Heart right ventricle (tissue), 16 donors: Measurements from ENCODE around the gene SASH1. TPM values are rescaled to one million over a fixed set of nuclear protein-coding genes. Genes with fewer than 3 reads are reported as not detected.
A peak's percentile ranks its signal among the peaks of the same experiment; 100 is the strongest.

Source experiments
- ATAC-seq, 8 donors: fragments of 200-7000 bp; cut with Tn5 transposase; one replicate each; pipeline ENCODE4 v1.9.1; 2020; ENCODE audit warnings: mild to moderate bottlenecking in 8 of 8, moderate library complexity in 8 of 8, moderate number of reproducible peaks in 1 of 8
- DNase-seq, 2 donors: peaks; one replicate each; pipeline ENCODE4 v3.0.0-alpha.2; 2020
- H3K27ac ChIP-seq, 10 donors: fragments of 200-600 bp; sonication (generic) in 2 of 10; one replicate each; pipeline versions ENCODE4 v1.5.0 to v1.8.0; 2020 to 2022; ENCODE audit warnings: mild to moderate bottlenecking in 3 of 10
- H3K27me3 ChIP-seq, 7 donors: fragments of 200-600 bp; one replicate each; pipeline ENCODE4 v1.8.0; 2021 to 2022; ENCODE audit warnings: mild to moderate bottlenecking in 2 of 7
- H3K36me3 ChIP-seq, 9 donors: fragments of 200-600 bp; sonication (generic) in 1 of 9; one replicate each; pipeline versions ENCODE4 v1.5.0 to v1.8.0; 2020 to 2022; ENCODE audit warnings: mild to moderate bottlenecking in 2 of 9
- H3K4me1 ChIP-seq, 9 donors: fragments of 200-600 bp; sonication (generic) in 1 of 9; one replicate each; pipeline versions ENCODE4 v1.5.0 to v1.8.0; 2020 to 2022; ENCODE audit warnings: mild to moderate bottlenecking in 4 of 9
- H3K4me3 ChIP-seq, 10 donors: fragments of 200-600 bp; sonication (generic) in 2 of 10; one replicate each; pipeline versions ENCODE4 v1.5.0 to v1.8.0; 2020 to 2022; ENCODE audit warnings: mild to moderate bottlenecking in 7 of 10, moderate library complexity in 2 of 10
- H3K9me3 ChIP-seq, 11 donors: fragments of 200-600 bp in 10 of 11; sonication (generic) in 2 of 11; one replicate each; pipeline versions ENCODE4 v1.5.0 to v1.8.0; 2013 to 2022; ENCODE audit warnings: mild to moderate bottlenecking in 2 of 11, control low read depth in 1 of 11, moderate library complexity in 1 of 11
- WGBS, 2 donors: extraction: QIAGEN DNeasy Blood & Tissue Kit; methylation state at CpG; one replicate each; pipeline ENCODE4 v1.1.7; 2013; ENCODE audit warnings: inconsistent platforms in 1 of 2; 5-methylcytosine and 5-hydroxymethylcytosine counted together
- intact Hi-C, 10 donors: fragments of 100-400 bp; cut with DNase I; formaldehyde crosslinking; loops; one replicate each; pipeline versions ENCODE4 v1.11.1 to v1.14.2; 2022
- polyA plus RNA-seq, 2 donors: library from polyadenylated mRNA; stranded (reverse); fragments of 200-250 nt; gene quantifications; one replicate each; pipeline ENCODE4 v1.2.3, GENCODE V29; 2013
- total RNA-seq, 10 donors: library from RNA; stranded (reverse); fragmentation: NEBNext Ultra II Directional in 3 of 10; extraction: Animal tissue kit (Norgen Biotek cat#: 25700) in 3 of 10; gene quantifications; one replicate each; pipeline versions ENCODE4 v1.2.1 to v1.2.4, GENCODE V29; 2021 to 2023
- TF ChIP-seq, protein P1 (sequence below), 9 donors: fragments of 200-600 bp; sonication (generic) in 2 of 9; IDR thresholded peaks; one replicate each; pipeline versions ENCODE4 v1.5.0 to v1.8.0; 2021 to 2022; ENCODE audit warnings: antibody characterized with exemption in 9 of 9, mild to moderate bottlenecking in 5 of 9, moderate library complexity in 1 of 9
- donor health status: Arrhythmogenic right ventricular cardiomyopathy.
- donor health status: ischemic (EF 13 %, LVEDD 7.1; RV severe dilation, severe dysfunction).
- donor health status: healthy with polysubstance abuse.
- donor health status: DM: no; HTN: yes; CAD: no.
- donor health status: DM: no; HTN: no; CAD: no.
- donor health status: ischemic (EF 25% LVEDD 6.9; RV normal size, moderate dysfunction).
- donor health status: ischemic (EF 25% LVEDD 5.7; RV mildly dilated, moderate dysfunction).
- donor health status: healthy.
- donor health status: DM: yes; HTN: yes; CAD: no.
- donor health status: Ischemic cardiomyopathy.
- donor health status: ischemic (EF 35%, LVEDD 5.7; RV mildly dilated, moderate dysfunction).
- donor health status: nonischemic (EF 11% LVEDD 7.7; RV severe dilation, severe dysfunction).
- donor health status: DM: yes; HTN: yes; CAD: no.
- donor health status: PGD.
- donor health status: ischemic (EF 29% LVEDD 5.4; RV normal size, mild dysfunction).
- donor health status: nonischemic (EF 23%, LVEDD 6.1; RV moderate dilation, normal function).

SASH1 gene
- total and polyA plus RNA-seq, 12 donors, result 6.9 to 47.1 (median 25.9) TPM

GRCh38 chr6:148317739-148318138 is 24.9 kb upstream of the SASH1 start:
- DNase-seq, result no peak
- Histone ChIP-seq H3K4me3 (no peak overlapping the region), H3K9me3 (no peaks in the 10 kb centered on the region), H3K27me3 (no peaks in the 10 kb centered on the region), H3K36me3 (no peaks in the 10 kb centered on the region), H3K4me1 (peaks cover 0 to 14% (median 4%) of the 10 kb centered on the region in 9 donors), H3K27ac (no peak overlapping the region)
- ATAC-seq, result no peak
- TF ChIP-seq, protein P1, sequence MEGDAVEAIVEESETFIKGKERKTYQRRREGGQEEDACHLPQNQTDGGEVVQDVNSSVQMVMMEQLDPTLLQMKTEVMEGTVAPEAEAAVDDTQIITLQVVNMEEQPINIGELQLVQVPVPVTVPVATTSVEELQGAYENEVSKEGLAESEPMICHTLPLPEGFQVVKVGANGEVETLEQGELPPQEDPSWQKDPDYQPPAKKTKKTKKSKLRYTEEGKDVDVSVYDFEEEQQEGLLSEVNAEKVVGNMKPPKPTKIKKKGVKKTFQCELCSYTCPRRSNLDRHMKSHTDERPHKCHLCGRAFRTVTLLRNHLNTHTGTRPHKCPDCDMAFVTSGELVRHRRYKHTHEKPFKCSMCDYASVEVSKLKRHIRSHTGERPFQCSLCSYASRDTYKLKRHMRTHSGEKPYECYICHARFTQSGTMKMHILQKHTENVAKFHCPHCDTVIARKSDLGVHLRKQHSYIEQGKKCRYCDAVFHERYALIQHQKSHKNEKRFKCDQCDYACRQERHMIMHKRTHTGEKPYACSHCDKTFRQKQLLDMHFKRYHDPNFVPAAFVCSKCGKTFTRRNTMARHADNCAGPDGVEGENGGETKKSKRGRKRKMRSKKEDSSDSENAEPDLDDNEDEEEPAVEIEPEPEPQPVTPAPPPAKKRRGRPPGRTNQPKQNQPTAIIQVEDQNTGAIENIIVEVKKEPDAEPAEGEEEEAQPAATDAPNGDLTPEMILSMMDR (IDR thresholded peaks at IDR 0.05), result no peak
- intact Hi-C loops, result no loop called here
- WGBS, 2 donors, result 93% methylated on average over 2 of the region's 2 CpGs

- Histone ChIP-seq H3K36me3 (no peaks in the 10 kb centered on the region), H3K27ac (no peak overlapping the region), H3K4me3 (no peak overlapping the region), H3K27me3 (no peaks in the 10 kb centered on the region), H3K4me1 (peaks cover 0 to 5% (median 0%) of the 10 kb centered on the region in 9 donors), H3K9me3 (no peaks in the 10 kb centered on the region)
- 96 to 97% methylated on average over 3 of the region's 3 CpGs for WGBS, 2 donors
- intact Hi-C loops, result loop anchor here in 1 of 10 donors (10.0 kb wide), 1 partner anchor 138 kb away; no protein-coding TSS in a partner anchor
- TF ChIP-seq, protein P1 (IDR thresholded peaks at IDR 0.05), result no peak
- DNase-seq (no peak), ATAC-seq (no peak)
Observed at GRCh38 chr6:148322704-148323103, 19.9 kb upstream of the SASH1 start.

GRCh38 chr6:148323344-148323743 is 19.3 kb upstream of the SASH1 start:
- H3K27ac ChIP-seq, result no peak overlapping the region
- intact Hi-C loops, result loop anchor here in 1 of 10 donors (10.0 kb wide), 1 partner anchor 139 kb away; no protein-coding TSS in a partner anchor
- no peak for ATAC-seq
- TF ChIP-seq, protein P1 (IDR thresholded peaks at IDR 0.05), result no peak
- 69 to 88% methylated on average over 2 of the region's 2 CpGs for WGBS, 2 donors
- no peaks in the 10 kb centered on the region for H3K36me3 ChIP-seq
- no peaks in the 10 kb centered on the region for H3K9me3 ChIP-seq
- no peak for DNase-seq
- peaks cover 0 to 5% (median 0%) of the 10 kb centered on the region in 9 donors for H3K4me1 ChIP-seq
- H3K27me3 ChIP-seq, result no peaks in the 10 kb centered on the region
- H3K4me3 ChIP-seq, result no peak overlapping the region

- peaks cover 4 to 16% (median 10%) of the 10 kb centered on the region in 9 donors for H3K4me1 ChIP-seq
- no peaks in the 10 kb centered on the region for H3K36me3 ChIP-seq
- intact Hi-C loops, result loop anchor here in 1 of 10 donors (10.0 kb wide), 1 partner anchor 140 kb away; no protein-coding TSS in a partner anchor
- WGBS, 2 donors, result 61 to 63% methylated on average over 4 of the region's 4 CpGs
- no peaks in the 10 kb centered on the region for H3K27me3 ChIP-seq
- TF ChIP-seq, protein P1 (IDR thresholded peaks at IDR 0.05), result no peak
- peak in 1 of 8 donors; percentile 41 for ATAC-seq
- no peak overlapping the region for H3K4me3 ChIP-seq
- H3K27ac ChIP-seq, result peak overlapping the region in 1 of 10 donors; percentile 56
- H3K9me3 ChIP-seq, result no peaks in the 10 kb centered on the region
- DNase-seq, result no peak
Observed at GRCh38 chr6:148324297-148324985, 18.2 kb upstream of the SASH1 start.
